Anterior cingulate cortex (tissue), 58 donors: ENCODE data around the gene TMEM209.
"Not testable (repeated sequence)": the region's sequence is repeated elsewhere in the genome, so short reads cannot be mapped to it uniquely, and the experiment has no call there.

Experiments used
- DNase-seq, 58 donors: peaks; one replicate each; lab custom pipeline; 2025; lab: John Stamatoyannopoulos, UW

TMEM209 gene

DNA sequence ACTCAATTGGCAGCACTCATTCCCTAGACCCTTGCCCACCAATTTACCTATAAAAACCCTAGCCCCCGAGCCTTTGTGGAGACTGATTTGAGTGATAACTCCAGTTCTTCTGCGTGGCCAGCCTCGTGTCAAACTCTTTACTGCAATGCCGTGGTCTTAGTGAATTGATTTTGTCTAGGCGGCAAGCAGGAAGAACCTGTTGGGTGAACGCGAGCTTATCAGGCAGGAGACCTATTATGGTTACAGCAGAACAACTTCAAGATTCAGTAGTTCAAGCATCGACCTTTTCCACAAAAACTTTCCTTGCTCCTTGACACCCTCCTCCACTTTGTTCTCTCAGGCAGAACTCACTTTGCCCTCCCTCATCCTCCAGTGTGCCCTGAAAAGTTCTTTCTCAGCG lies 14.7 kb upstream of the TMEM209 start:
- no peak for DNase-seq

DNA sequence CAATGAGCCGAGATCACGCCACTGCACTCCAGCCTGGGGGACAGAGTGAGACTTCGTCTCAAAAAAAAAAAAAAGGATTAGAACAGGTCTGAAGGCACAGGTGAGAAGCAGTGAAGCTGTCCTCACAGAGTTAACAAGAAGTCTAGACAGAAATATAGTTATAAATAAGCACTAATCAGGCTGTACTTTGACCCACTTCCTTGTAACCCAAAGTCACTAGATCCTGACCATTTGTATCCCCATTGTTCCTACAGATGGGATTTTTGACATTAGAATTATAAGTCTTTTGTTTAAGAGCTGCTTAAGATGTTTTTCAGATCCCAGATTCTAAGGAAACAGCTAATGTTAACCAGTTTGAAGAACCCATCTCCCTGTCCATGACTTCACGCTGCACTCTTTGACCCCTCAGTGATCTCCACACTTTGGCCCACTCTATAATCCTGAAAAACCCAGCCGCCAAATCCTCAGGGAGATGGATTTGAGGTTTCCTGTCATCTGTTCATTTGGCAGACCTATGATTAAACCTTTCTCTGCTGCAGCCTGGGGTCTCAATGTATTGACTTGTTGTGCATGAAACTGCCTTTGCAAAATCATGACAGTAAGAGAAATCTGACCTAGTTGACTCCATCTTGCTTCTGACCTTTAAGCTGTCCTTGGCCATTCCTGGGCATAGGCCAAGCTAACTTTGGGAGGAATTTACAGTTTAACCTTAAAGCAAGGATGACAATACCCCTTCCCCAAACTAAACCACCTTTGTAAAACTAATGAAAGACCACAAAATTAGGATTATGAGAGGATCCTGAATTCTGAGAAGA lies 13.8 kb upstream of the TMEM209 start:
- DNase-seq = no peak

DNA sequence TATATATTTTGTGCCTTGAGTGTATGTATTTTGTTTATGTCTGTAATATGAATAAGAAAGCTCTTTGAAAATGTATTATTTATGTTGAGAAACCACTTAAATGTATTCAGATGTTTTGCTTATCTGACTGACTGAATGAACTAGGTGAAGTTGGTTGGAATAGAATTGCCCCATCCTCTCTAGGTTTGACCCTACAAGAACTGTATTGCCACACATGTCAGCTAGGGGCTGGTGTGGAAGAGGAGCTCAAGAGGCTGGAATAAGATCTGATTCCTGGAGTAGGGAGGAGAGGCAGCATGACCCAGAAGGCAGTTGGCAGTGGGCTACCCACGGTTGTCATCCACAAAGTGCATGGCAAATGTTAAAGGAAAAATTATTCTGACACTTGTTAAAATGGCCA lies 11.5 kb upstream of the TMEM209 start:
- DNase-seq = no peak

DNA sequence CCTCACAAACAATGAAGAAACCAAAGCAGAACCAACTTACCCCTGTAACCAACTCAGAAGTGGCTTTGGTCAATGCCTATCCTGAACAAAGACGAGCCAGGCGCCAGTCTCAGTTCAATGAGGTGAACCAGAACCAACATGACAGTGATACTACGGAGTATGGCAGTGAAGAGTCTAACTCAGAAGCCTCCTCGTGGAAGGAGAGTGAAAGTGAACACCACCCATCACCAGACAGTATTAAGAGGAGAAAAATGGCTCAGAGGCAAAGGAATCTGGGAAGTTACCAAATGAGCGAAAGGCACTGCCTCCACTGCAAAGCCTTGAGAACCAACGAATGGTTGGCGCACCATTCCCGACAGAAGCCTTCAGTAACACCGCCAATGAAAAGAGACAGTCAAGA lies 10.8 kb upstream of the TMEM209 start:
- no peak for DNase-seq

DNA sequence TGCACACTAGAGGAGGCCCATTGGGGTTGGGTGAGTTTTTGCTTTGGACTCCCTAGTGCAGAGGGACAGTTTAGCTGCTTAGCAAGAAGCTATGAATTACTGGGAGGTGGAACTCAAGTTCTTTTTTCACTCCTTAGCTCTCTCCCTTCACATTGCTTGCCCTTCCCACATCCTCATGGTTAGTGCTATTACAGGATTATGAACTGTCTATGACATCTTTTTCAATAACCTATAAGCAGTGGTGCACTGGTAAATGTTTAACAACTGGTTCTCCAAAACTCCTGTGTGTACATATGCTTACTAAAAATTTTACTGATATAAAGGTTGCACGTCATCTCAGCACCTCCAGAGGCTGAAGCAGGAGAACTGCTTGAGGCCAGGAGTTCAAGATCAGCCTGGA lies 8.6 kb upstream of the TMEM209 start:
- DNase-seq = no peak

DNA sequence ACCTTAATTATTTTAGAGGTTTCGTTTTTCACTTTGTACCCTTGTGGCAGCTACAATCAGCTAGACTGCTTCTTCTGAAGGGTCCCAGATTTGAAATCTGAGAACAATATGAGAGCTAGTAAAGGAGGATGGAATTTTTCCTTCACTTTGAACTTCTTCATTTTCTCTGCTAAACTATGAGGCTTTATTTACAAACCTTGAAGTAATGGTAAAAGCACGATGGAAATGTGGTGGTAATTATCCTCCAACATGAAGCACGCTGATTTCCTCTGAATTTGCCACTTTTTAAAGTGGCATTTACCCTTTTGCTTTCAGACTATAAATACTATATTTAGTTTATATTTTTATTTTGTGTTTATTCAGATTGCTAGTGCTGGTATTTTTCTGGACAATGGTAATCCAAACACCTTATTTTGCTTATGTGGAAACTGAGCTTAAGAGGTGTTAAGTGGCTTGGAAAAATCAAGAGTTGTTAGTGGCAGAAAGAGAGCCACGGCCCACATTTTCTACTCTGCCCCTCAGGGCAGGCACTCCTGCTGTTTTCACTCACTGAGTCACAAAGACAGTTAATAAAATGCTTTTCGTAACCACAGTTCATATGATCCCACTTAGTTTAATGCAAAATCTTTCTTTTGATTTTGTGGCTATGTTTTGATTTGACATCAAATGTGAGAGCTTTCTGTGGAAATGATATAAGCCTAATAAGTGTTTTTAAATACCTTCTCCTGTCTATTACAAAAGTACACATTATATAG lies 5.2 kb upstream of the TMEM209 start:
- DNase-seq = no peak

DNA sequence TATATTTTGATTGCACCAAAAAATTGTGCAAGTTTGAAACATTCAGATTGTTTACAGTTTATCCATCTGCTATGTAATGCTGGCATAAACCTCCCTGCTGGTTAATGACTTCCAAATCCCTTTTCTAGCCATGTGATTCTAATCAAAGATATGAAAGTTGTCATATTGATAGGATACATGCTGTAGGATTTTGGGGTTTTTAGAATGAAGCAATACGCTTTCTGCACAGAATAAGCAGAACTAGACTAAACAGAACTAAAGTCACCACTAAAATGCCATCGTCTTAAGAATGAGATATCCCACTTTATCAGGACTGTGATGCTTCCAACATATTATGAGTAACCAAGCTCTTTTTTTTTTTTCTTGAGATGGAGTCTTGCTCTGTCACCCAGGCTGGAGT lies 3.3 kb upstream of the TMEM209 start:
- DNase-seq = no peak

DNA sequence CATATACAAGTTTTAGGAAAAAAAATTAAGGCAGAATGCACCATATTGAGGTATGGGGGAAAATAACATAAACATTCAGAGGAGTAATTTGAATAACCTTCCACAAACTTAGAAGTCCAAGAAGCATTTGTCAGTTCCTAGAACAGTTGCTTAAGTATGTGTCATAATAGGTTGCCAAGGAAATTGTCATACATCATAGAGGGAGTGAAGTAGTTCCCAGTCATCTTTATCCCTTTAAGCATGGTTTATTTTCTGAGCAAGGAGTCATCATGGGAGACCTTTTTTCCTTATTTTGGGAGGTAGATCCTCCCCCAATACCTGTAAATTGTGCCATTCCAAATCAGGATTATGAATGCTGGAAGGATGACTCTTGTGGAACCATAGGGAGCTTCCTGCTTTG lies 2.4 kb upstream of the TMEM209 start, which contains the start of gene SSMEM1:
Gene SSMEM1, plus strand, starts transcription at position 219 of the 400 bp plus-strand sequence. Its CDS starts 51 bp downstream, at position 270.
- no peak for DNase-seq

DNA sequence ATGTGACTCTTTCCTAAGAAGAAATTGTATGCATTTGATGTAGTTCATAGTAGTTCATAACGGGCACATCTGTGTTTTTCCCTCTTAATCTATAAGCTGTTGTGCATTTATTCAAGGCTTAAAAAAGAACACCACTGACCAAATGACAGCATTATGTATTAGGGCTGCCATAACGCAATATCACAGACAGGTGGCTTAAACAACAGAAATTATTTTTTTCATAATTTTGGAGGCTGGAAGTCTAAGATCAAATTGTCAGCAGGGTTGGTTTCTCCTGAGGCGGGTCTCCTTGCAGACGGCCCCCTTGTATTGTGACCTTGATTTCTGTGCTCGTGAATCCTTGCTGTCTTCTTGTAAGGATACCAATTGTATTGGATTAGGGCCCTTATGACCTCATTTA lies 1.8 kb upstream of the TMEM209 start:
- no peak for DNase-seq

DNA sequence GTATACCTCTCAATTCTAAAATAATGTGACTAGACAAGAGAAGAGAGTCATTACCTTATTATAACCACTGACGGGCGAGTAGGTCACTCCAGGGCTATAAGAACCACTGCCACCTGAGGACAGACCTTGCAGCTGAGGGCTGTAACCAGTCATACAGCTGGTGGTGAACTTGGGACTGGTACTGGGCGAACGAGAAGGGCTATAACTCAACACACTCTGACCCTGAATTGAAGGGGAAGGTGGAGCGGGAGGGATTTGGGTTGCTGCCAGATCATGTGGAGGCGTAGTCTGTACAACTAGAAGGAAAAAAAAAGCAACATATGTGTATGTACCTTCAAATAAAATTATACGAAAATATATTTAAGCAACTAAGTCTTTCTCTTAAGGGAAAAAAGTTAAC lies 3.4 kb downstream of the TMEM209 start:
- DNase-seq = no peak

DNA sequence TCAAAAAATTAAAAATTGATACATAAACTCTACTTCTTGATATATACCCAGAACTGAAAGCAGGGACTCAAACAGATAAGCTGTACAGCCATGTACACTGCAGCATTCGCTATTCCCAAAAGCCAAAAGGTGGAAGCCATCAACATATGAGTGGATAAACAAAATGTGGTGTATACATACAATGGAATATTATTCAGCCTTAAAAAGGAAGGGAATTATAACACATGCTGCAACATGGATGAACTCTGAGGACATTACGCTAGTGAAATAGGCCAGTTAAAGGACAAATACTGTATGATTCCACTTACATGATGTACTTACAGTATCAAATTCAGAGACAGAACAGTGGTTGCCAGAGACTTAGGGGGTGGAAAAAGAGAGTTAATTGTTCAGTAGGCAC lies 8.1 kb downstream of the TMEM209 start:
- no peak for DNase-seq

DNA sequence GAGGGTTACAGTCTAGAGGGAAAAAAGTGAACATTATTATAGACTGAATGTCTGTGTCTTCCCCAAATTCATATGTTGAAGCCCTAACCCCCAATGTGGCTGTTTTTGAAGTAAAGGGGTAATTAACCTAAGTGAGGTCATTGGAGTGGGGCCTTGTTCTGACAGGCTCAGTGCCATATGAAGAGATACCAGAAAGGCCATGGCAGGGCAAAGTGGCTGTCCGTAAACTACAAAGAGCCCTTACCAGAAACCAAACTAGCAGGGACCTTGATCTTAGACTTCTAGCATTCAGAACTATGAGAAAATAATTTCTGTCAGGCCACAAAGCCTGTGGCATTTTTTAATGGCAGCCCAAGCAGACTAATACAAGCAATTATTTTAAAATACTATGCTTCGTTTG lies 8.7 kb downstream of the TMEM209 start:
- DNase-seq = no peak

DNA sequence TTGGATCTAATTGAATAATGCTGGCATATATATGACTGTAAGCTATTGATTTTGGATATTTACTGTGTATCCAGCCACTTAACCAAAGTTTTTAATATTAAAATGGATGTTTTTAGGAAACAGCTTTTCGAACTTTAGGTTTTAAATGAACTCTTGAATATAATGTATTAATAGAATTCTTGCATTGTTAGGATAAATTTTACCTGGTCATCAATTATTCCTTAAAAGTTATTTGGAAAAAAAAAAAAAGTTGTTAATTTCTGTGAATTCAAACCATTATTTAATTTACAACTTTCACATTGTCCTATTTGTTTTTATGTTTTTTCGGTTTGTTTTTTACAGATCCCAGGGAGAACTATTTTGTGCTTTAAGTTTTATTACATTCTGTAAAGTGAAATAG lies 9.8 kb downstream of the TMEM209 start:
- DNase-seq = no peak

DNA sequence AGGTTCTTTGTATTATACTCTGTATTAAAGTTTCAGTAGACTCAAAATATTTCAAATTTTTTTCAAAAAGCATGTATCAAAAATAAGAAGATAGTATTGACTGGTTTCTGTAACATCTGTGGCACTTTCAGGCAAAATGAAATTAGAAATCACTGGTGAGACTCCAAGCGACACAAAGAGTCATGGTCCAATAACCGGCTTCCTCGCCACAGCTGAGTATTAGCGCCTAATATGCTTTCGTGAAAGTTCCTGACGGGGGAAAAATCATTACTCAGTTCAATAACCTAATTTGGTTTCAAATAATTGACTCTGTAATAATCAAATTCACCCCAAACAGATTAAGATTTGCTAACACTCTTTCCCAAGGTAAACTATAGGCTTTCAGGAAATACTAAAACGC lies 13.4 kb downstream of the TMEM209 start:
- DNase-seq = no peak

DNA sequence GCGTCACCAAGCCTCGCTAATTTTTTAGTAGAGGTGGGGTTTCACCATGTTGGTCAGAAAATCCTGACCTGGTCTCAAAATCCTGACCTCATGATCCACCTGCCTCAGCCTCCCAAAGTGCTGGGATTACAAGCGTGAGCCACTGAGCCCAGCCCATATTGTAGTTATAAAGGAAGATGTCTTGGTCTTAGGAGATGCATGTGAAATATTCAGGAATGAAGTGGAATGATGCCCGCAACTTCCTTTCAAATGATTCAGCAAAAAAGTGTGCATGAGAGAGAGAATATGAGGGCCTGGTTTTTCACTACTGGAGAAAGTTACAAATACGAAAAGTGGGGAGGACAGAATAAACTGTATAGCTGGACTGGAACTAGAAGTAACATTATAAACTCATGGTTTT lies 15.9 kb downstream of the TMEM209 start:
- DNase-seq = no peak

DNA sequence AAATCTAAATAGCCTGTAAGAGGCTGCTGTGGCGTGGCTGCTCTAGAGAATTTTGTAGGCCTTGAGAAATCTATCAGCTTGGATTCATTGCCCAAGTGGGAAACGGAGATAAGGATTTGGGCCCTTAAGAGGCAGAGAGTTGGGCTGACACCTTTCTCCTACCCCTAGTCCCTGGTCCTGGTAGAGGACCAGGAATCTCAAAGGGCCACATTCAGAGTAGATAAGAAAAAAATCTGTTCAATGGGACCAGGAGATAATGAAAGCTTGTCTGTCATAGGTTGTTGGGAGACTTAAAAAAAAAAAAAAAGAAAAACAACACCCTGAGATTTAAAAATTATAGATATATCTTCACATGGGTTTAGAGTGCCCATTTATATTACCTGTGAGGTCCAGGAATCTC lies 17.8 kb downstream of the TMEM209 start:
- no peak for DNase-seq

DNA sequence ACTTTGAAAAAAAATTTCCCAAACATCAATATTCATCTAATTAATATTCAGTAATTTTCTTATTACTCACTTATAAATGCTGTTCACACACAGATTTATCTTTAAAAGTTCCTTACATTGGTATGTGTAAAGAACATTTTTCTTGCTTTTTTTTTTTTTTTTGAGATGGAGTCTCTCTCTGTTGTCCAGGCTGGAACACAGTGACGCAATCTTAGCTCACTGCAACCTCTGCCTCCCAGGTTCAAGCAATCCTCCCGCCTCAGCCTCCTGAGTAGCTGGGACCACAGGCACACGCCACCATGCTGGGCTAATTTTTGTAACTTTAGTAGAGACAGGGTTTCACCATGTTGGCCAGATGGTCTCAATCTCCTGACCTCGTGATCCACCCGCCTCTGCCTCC lies 20.9 kb downstream of the TMEM209 start:
- DNase-seq = not testable (repeated sequence)

DNA sequence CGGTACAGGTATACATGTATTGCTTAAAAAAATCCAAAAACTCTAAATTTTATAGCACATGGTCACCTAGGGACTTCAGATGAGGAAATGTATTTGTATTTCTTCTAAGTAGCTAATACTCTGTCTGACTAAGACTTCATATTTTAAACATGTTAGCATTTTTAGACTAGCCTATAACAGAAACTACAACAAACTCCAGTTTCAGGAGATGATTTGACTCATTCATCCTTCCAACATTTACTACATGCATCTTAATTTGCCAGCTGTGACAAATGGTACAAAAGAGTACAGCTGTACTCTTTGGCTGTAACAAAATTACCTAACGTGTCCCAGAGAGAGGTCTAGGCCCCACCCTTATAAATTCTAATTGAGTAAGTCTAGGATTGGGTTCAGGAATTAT lies 22.2 kb downstream of the TMEM209 start:
- no peak for DNase-seq

DNA sequence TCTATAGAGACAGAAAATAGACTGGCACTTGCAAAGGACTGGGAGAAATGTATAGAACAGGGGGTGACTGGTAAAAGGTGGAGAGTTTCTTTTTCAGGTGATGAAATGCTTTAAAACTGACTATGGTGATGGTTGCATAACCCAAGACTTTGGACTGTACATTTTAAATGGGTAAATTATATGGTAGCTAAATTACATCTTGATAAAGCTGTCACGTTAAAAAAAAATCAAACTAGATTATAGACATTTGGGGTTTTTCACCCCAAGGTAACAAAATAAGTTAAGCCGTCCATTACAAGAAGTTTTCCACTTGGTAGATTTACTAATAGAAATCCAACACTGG lies 24.0 kb downstream of the TMEM209 start:
- no peak for DNase-seq

DNA sequence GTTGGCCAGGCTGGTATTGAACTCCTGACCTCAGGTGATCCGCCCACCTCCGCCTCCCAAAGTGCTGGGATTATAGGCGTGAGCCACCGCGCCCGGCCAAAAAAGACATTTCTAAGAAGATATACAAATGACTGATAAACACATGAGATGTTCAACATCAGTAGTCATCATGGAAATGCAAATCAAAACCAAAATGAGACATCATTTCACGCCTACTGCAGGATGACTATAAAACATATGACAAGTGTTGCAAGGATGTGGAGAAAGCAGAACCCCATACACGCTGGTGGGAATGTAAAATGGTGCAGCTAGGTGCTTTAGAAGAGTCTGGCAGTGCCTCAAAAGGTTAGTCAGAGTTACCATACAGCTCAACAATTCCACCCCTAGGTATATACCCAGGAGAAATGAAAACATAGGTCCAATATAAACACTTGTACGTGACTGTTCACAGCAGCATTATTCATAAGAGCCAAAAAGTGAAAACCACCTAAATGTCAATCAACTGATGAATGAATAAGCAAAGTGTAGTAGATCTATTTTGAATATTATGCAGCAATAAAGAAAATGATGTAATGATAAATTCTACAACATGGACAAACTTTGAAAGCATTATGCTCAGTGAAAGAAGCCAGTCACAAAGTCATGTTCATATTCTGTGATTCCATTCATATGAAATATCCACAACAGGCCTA lies 24.5 kb downstream of the TMEM209 start:
- peak in 1 of 58 donors; percentile 6 for DNase-seq

DNA sequence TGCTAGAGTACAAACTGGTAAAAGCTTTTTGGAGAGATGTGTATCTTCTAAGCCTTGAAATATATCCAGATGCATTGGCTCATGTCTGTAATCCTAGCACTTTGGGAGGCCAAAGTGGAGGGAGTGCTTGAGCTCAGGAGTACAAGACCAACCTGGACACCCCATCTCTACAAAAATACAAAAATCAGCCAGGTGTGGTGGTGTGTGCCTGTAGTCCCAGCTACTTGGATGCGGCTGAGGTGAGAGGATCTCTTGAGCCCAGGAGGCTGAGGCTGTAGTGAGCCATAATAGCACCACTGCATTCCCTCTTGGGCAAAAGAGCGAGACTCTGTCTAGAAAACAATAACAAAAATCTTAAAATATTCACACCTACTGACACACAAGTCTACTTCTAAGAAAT lies 25.6 kb downstream of the TMEM209 start:
- DNase-seq = no peak

DNA sequence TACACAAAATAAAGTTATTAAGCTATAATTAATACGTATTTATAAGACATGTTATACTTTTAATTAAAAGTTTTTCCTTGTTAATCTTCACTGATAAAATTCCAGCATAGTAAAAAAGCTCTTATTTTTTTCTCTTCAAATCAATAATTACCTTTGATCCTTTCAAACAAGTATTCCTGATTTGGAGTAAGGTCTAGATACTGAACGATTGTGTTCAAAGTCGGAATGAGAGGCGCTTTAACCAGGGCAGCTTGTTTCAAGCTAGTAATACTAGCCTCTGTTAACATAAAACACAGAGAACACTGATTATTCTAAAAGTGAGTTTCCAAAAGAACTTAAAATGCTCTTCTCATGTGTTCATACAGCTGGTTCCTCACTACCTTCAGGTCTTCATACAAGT lies 27.0 kb downstream of the TMEM209 start:
- no peak for DNase-seq
